ENCODE data around the gene SPEF1. TPM values are rescaled to one million over a fixed set of nuclear protein-coding genes. Genes with fewer than 3 reads are reported as not detected.

The SPEF1 gene
- total and polyA plus RNA-seq, 10 of the 15 experiments (the other 5 are each of a cell fraction or from before 2014, with no cell fraction given), result 0.12 TPM; not detected in 9

- Histone ChIP-seq H3K9me3 (replicated peaks; ENCODE audit: control insufficient read depth, insufficient read depth, low read length) (no peaks in the 10 kb centered on the region), H3K9ac (ENCODE audit: control insufficient read depth, insufficient read depth, low read length) (no peak overlapping the region), H3K79me2 (ENCODE audit: control insufficient read depth, insufficient read depth, low read length) (no peaks in the 10 kb centered on the region), H3K4me1 (ENCODE audit: control insufficient read depth, insufficient read depth, low read length) (peaks cover 9% of the 10 kb centered on the region), H2AFZ (ENCODE audit: control insufficient read depth, low read depth, low read length) (no peak overlapping the region), H3K4me2 (ENCODE audit: control insufficient read depth, insufficient read depth) (no peak overlapping the region), H3K27ac (ENCODE audit: control insufficient read depth, insufficient read depth) (no peak overlapping the region), H3K36me3 (ENCODE audit: control insufficient read depth in 2 of 2, insufficient read depth in 2 of 2, low read length in 1 of 2) (no peaks in the 10 kb centered on the region), H3K27me3 (replicated peaks in 1 of 2; ENCODE audit: control insufficient read depth in 2 of 2, insufficient read depth in 2 of 2, low read length in 1 of 2) (no peaks in the 10 kb centered on the region), H4K20me1 (ENCODE audit: control insufficient read depth, insufficient read depth) (no peaks in the 10 kb centered on the region), H3K4me3 (no peak overlapping the region)
- ATAC-seq (no peak; the same call in 2 of the 3 replicates), DNase-seq (ENCODE audit: low read depth, low spot score) (no peak), FAIRE-seq (no peak)
- SMC1A ChIA-PET (ENCODE audit: uncharacterized antibody, unreplicated experiment), result interaction anchor here (0.8 to 2.0 kb wide), 4 partner anchors 13 to 259 kb away, joined by 3 to 6 read pairs (median 4); no protein-coding TSS in a partner anchor
- TF ChIP-seq ZNF274 (IDR thresholded peaks at IDR 0.05; ENCODE audit: insufficient read depth, insufficient read length), result no peak
- TF ChIP-seq MEF2B (IDR thresholded peaks at IDR 0.05; ENCODE audit: partially characterized antibody, poor library complexity, severe bottlenecking), result no peak
- no peak for TF ChIP-seq ATF3 (IDR thresholded peaks at IDR 0.05; ENCODE audit: borderline replicate concordance, extremely low read depth, low read depth, low read length)
- TF ChIP-seq ZNF207 (IDR thresholded peaks at IDR 0.05; ENCODE audit: borderline replicate concordance), result no peak
- TF ChIP-seq MTA2 (IDR thresholded peaks at IDR 0.05; ENCODE audit: low read depth), result no peak
- TF ChIP-seq JUNB (IDR thresholded peaks at IDR 0.05), result no peak
- no peak for TF ChIP-seq IRF5 (IDR thresholded peaks at IDR 0.05; ENCODE audit: borderline replicate concordance)
- no peak for TF ChIP-seq MYC (IDR thresholded peaks at IDR 0.05; ENCODE audit: insufficient read depth, insufficient read length, insufficient replicate concordance, low read length, severe bottlenecking)
- CTCF ChIA-PET, result interaction anchor here (0.6 to 2.1 kb wide), 4 partner anchors 26 to 97 kb away, joined by 3 to 7 read pairs (median 3); partner anchors contain the start of gene ADISSP
- POLR2A ChIA-PET, result interaction anchor here (0.6 to 0.9 kb wide), 2 partner anchors 12 to 15 kb away, joined by 4 to 6 read pairs; no protein-coding TSS in a partner anchor
- intact Hi-C loops (cut with micrococcal nuclease; ENCODE audit: unreplicated experiment) (no loop called here), in situ Hi-C loops (cut with MboI) (no loop called here)
- no TSS peak for BruUV-seq (replicated peaks)
- RAD21 ChIA-PET (ENCODE audit: unreplicated experiment), result interaction anchor here (1.0 to 1.2 kb wide), 2 partner anchors 14 to 25 kb away, joined by 4 to 5 read pairs; no protein-coding TSS in a partner anchor
- WGBS (ENCODE audit: insufficient coverage, insufficient replicate concordance, low lambda C conversion rate, missing lambda C conversion rate), result 54% methylated on average over 8 of the region's 8 CpGs
Measured at GRCh38 chr20:3812975-3813847, 32.0 kb upstream of the SPEF1 start.
